Measurements from ENCODE around the gene AKAP12.

DNA sequence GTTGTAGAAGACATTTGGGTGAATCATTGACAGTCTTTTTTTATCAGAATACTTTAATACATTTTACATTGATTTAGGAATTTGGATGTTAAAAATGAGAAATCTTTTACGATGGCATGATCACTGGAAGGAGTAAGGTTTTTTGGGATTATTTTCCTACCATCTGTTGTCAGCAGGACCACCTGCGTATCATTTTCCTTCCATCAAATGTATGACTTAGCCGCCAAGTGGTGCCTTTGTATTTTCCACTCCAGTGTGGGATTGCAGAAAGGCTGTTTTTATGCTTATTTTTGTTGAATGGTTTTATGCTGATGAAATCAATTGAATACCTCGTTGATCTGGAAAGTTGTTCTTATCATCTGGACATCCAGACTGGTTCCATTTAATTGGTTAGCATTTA lies 35.8 kb downstream of the AKAP12 start:
- TF ChIP-seq ZNF263 (CRISPR knock-in tag; IDR thresholded peaks at IDR 0.05; ENCODE audit: low read depth) (no peak), NFYB (CRISPR knock-in tag; conservative IDR thresholded peaks at IDR 0.05; ENCODE audit: low read depth) (no peak), JUN (CRISPR knock-in tag; IDR thresholded peaks at IDR 0.05) (no peak)
- TF ChIP-seq, protein P1, sequence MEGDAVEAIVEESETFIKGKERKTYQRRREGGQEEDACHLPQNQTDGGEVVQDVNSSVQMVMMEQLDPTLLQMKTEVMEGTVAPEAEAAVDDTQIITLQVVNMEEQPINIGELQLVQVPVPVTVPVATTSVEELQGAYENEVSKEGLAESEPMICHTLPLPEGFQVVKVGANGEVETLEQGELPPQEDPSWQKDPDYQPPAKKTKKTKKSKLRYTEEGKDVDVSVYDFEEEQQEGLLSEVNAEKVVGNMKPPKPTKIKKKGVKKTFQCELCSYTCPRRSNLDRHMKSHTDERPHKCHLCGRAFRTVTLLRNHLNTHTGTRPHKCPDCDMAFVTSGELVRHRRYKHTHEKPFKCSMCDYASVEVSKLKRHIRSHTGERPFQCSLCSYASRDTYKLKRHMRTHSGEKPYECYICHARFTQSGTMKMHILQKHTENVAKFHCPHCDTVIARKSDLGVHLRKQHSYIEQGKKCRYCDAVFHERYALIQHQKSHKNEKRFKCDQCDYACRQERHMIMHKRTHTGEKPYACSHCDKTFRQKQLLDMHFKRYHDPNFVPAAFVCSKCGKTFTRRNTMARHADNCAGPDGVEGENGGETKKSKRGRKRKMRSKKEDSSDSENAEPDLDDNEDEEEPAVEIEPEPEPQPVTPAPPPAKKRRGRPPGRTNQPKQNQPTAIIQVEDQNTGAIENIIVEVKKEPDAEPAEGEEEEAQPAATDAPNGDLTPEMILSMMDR (IDR thresholded peaks at IDR 0.05): no peak
- TF ChIP-seq, protein P2, sequence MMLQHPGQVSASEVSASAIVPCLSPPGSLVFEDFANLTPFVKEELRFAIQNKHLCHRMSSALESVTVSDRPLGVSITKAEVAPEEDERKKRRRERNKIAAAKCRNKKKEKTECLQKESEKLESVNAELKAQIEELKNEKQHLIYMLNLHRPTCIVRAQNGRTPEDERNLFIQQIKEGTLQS (CRISPR knock-in tag; conservative IDR thresholded peaks at IDR 0.05): no peak
- TF ChIP-seq, protein P3, sequence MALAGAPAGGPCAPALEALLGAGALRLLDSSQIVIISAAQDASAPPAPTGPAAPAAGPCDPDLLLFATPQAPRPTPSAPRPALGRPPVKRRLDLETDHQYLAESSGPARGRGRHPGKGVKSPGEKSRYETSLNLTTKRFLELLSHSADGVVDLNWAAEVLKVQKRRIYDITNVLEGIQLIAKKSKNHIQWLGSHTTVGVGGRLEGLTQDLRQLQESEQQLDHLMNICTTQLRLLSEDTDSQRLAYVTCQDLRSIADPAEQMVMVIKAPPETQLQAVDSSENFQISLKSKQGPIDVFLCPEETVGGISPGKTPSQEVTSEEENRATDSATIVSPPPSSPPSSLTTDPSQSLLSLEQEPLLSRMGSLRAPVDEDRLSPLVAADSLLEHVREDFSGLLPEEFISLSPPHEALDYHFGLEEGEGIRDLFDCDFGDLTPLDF (CRISPR knock-in tag; IDR thresholded peaks at IDR 0.05): no peak

Data from WTC11 (cell line).